Effector CD8-positive, alpha-beta T cell (primary cell): Measurements from ENCODE around the gene RHOG.
"Not testable (repeated sequence)": the region's sequence is repeated elsewhere in the genome, so short reads cannot be mapped to it uniquely, and the experiment has no call there.

Source experiments
- DNase-seq: peaks from one replicate; lab custom pipeline; 2025; lab: John Stamatoyannopoulos, UW

Gene RHOG

DNA sequence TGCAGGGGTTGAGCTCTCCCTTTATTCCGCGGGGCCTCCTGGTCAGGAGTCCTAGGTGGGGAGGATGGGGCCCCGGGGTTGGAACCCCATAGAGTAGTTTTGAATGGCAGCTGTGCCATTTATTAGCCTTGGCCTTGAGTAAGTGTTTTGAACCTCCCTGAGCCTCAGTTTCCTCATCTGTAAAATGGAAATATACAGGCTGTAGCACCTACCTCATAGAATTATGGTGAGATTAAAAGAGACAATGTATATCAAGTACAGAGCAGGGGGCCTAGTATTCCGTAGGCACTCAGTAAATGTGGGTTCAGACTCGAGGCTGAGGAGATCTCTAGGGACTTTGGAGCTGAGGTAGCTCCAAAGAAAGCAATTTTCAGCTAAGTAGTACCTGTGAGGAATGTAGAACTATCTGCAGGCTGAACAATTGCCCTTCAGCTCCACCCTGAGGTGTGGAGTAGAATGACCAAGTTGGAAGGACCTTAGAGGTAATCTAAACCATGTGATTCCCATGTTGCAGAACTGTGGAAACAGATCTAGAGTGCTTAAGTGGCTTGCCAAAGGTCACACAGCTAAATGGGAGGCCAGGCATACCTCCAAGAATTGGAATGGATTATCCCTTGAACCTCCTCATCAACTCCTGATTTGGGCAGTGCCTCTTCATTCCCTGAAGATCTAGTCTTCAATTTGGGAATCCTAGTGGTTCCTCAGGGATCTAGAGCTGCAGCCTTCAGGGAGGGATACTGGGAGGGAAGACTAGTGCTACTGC lies 31.7 kb downstream of the RHOG start:
- no peak for DNase-seq

DNA sequence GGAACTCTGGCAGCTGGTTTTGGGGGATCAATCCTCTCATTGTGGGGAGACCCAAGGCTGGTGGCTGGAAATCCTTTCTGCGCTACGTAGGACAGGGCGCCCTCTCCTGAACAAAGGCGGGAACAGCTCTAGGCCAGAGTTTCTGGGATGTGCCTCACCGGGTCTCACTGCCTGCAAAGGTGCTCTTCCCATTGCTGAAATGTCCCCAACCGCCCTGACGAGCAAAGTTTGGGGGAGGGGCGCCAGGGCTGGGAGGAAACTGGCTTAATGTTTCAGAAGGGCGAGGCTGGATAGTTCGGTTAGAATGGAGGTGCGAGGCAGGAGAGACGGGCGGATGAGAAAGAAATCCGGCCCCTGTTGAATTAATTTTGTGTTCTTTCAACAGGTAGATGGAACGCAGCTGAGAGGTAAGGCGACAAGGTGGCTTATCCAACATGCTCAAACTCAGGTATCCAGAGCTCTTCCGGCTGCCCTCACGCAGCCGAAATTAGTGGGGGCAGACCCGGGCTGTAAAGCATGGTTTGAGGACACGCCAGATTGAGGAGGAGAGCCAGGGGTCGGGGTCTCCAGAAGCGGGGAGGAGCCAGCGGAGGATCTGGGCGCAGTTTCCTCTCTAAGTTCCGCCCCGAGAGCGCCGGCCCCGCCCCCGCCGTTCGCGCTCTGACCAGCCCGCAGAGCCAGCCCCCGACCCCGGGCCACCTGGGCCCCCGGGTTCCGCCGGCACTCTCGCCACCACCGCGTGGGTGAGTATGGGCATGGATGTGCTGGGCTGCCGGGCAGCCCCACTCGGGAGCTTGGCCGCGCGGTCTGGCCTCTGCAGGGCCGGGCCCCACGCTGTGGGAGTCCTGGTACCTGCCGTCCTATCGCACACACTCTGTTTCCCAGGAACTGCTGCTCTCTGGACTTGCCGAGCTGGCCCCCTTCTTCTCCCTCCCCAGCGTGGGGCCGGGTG lies 32.6 kb downstream of the RHOG start, which contains the start of gene PGAP2:
Gene PGAP2 (plus strand): TSS at position 652 of the 952 bp plus-strand sequence. CDS start 2,700 bp downstream, outside the sequence.
- peak; percentile 41 for DNase-seq

DNA sequence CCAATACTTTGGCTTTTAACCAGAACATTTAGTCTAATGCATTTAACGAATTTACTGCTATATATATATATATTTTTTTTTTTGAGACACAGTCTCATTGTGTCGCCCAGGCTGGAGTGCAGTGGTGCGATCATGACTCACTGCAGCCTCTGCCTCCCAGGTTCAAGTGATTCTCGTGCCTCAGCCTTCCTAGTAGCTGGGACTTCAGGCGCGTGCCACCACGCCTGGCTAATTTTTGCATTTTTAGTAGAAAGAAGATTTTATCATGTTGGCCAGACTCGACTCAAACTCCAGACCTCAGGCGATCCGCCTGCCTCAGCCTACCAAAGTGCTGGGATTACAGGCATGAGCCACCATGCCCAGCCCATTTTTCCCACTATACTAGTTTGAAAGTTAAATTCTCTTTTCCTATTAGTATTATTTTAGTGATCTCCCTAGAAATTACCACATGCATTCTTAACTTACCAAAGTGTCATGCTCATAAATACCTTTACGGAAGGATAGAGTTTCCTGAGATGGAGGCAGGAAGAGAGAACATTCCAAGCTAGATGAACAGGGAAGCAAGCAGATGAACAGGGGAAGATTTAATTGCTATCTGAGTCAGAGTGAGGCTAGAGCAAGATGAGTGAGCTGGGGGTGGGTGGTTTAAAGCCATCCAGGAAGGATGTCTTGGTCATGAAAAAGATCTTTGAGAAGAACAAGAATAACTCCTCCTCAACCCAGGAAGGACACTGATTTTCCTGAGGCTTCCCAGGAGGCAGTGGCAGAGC lies 36.8 kb downstream of the RHOG start:
- DNase-seq, result no peak

DNA sequence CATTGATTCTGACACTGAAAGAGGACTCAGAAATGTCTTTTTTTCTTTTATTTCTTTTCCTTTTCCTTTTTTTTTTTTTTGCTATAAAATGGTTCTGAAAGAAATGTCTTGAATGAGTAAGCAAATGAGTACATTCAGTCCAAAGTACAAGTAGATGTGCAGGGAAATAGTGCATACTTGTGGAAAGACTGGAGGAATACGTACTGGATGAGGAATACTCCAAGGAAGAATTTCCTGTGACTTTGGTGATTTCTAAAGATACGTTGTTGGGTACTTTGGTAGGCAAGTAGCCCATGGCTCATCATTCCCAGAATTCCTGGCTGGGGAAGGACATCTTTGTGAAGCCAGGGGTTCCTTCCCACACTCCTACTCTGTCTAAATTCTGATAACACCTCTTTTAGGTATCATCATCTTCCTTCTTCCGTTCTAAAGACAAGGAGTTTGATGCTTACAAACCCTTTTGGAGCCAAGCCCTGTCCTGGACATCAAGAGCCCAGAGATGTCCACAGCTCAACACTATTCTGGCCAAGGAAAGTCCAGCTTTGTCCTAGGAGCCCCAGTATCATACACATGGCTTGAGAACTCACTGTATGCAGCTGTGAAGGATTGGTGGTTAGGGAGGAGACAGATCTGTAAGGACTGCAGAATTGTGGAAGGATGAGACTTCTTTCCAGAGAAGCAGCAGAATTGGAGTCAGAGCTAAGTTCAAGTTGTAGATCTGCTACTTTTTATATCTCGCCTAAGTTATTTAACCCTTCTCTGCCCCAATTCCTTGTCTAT lies 38.6 kb downstream of the RHOG start:
- no peak for DNase-seq

DNA sequence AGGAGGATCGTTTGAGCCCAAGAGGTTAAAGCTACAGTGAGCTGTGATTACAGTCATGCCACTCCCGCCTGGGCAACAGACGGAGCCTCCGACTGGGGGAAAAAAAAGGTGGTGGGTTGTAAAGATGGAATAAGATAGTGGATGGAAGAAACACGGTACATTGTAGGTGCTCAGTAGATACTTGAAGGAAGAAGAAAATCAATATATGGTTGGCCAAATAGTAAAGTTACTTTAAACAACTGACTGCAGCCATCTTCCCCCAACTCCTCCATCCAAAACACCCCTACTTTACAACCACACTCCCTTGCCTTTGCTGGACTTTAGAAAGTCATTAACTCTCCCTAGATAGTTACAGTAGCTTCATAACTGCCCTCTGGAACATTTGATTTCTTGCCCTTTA lies 40.9 kb downstream of the RHOG start:
- no peak for DNase-seq

DNA sequence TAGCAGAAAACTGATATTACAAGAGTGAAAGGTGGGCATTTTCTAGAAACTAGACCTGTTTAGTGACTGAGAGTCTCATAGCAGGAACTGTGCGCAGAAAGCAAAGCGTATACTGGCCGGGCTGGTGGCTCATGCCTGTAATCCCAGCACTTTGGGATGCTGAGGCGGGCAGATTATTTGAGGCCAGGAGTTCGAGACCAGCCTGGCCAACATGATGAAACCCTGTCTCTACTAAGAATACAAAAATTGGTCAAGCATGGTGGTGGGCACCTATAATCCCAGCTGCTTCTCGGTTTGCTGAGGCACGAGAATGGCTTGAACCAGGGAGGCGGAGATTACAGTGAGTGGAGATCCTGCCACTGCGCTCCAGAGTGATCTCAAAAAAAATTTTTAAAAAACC lies 41.6 kb downstream of the RHOG start:
- no peak for DNase-seq

DNA sequence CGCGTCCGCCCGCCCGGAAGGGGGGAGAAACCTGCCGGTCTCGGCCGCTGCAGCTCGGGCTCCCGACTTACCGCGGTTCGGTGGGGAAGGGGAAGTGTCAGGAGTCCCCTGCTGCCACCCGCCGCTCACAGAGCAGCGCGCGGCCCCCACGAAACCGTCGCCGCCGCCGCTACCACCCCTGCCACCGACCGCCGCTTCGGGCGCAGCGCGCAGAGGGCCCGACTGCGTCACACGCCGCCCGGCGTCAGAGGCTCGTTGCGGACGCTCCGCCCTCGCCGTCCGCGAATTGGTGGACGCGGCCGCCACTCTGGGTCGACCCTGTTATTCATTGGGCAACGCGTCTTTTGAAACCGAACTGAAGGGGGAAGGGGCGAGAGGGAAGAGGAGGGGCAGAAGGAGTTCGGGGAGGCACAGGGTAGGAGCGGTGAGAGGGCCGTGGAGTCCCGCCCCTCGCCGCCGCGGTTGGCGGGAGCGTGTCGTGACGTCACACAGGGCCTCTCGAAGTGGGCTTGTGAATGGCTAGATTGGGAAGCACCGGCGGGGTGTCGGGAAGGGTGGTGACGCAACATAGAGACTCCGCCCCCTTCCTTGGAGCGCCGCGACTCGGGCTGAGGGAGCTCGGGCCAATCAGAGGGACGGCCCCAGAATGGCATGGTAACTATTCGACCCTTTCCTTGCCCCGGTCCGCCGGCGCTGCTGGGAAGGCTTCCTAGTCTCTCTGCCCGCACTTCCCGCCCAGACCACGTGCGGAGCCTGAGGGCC lies 43.2 kb downstream of the RHOG start, which contains the start of gene NUP98:
Gene NUP98 (minus strand): TSS at position 226 of the 762 bp plus-strand sequence. CDS start 15,437 bp downstream, outside the sequence.
- peak; percentile 99 for DNase-seq

DNA sequence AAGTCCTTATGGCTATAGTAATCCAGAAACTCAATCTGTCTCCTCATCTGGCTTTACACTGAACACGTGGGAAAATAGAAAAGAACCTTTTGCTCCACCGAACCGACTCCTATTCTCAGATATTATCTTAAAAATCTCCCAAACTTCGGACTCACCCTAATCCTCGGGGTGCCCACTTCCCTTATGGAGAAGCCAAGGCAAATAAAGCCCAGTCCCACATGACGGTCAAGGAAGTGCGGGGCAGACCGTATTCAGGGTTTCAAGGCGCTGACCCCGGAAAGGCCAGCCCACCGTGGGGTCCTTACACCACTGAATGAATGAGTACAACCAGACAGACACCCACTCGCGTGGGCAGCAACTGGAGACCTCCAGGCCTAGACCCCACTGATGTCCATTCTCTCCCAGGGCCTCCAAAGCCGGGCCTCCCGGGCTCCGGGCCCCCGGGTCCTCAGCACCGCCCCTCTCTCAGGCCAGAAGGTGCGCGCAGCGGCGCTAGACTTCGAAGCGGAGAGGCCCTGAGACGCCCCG lies 43.9 kb downstream of the RHOG start:
- DNase-seq, result no peak

DNA sequence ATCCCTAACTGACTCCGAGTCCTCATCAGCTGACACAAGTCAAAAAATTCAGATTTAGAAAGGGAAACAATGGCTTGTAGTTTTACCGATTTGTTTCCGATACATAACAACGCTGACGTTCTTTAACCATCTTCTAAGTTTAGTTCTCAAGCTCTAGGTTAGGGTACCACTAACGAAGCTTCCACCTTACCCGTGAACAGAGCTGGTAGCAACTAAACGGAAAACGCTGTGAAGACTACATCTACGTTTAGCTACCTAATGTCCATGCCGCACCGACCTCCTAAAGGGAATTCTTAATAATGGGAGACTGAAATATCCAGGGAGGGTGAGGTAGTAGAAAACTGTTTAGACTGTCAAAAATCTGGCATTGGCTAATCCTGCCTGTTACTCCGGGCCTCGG lies 44.4 kb downstream of the RHOG start:
- no peak for DNase-seq

DNA sequence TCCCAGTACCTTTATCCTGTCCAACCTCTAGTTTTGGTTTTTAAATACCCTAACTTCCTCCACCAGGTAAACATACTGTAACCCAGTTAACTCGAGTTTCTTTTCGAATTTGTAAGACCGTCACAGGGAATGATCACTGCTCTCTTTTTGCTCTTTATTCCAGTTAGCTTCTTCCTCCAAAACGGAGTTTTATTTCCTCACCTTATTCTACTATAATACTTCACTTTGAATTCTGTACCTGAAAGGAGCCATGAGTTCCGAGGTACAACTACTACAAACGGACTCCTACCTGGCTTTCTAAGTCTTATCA lies 44.8 kb downstream of the RHOG start:
- no peak for DNase-seq

DNA sequence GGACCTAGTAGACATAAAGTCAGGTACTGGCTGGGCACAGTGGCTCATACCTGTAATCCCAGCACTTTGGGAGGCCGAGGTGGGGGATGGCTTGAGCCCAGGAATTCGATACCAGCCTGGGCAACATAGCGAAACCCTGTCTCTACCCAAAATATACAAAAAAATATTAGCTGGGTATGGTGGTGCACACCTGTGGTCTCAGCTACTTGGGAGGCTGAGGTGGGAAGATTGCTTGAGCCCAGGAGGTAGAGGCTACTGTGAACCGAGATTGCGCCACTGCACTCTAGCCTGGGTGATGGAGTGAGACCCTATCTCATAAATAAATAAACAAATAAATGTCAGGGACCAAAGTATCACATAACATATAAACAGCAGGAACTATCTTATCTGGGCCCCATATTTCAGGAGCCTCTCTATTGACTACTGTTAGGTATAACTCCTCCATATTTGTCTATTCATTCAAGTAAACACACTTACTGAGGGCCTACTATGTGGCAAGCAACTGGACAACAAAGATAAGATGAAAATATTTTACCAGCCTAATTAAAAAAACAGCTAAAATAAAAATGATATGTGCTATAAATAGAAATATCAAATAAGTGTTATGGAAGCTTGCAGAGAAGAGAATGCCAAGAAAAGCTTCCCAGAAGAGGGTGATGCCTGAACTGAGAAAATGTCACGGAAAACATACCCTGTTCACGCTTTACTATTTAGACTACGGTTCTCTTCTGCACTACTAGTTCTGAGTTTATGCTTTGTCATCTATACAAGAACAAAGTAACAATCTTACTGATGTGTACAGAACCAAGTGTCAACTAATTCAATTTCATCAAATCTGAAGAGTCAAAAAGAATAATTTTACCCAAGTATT lies 45.4 kb downstream of the RHOG start:
- DNase-seq, result no peak

DNA sequence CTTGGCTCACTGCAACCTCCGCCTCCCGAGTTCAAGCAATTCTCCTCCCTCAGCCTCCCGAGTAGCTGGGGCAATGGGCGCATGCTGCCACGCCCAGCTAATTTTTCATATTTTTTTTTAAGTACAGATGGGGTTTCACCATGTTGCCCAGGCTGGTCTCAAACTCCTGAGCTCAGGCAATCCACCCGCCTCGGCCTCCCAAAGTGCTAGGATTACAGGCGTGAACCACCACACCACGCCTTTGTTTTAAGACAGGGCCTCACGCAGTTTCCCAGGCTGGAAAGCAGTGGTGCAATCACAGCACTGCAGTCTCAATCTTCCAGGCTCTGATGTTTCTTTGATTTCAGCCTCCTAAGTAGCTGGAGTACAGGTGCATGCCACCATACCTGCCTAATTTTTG lies 46.4 kb downstream of the RHOG start:
- not testable (repeated sequence) for DNase-seq

DNA sequence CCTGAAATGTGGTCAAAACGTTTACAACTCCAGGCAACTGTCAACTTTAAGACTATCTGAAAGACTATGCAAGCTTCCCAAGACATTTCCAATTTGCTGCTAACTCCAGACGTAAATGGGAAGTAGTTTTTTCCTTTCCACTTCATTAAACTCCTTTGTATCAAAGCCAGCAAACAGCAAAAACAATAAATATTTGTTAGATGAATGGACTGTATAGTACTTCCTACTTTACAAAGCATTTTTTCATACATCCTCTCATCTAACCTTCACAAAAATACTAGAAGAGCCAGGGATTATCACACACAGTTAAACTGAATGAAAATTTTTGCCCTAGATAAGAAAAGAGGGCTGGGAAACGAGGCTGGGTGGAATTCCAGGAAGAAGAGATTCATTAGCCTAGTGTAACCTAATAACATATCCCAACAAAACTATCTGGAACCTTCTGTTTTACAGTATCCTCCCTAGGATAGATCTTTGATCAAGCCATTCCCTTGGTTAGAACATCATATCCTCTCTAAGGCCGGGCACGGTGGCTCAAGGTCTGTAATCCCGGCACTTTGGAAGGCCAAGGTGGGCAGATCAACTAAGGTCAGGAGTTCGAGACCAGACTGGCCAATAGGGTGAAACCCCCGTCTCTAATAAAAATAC lies 53.9 kb downstream of the RHOG start:
- no peak for DNase-seq

DNA sequence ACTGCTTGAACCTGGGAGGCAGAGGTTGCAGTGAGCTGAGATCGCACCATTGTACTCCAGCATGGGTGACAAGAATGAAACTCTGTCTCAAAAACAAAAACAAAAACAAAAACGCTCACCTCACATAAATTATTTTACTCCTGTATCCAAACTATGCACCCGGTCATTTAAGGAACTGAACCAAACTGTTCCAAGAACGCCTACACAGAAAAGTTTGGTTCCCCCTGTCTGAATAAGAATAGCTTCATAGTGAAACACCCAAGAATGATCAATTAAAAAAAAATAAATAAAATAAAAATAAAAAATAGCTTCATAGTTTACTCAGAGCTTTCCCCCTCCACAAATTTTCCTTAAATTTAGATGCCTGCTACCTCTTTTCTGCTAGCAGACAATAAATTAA lies 57.1 kb downstream of the RHOG start:
- no peak for DNase-seq

DNA sequence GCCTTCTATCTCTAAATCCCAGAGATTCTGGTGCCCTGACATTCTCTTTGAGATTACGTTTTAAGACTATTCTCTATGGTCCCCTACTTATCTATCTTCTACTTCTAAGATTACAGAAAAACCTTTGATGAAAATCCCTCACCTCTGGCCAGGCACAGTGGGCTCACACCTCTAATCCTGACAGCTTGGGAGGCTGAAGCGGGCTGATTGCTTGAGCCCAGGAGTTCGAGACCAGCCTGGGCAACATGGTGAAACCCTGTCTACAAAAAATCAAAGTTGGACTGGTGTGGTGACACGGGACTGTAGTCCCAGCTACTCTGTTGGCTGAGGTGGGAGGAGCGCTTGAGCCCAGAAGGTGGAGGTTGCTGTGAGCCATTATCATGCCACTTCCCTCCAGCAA lies 57.8 kb downstream of the RHOG start:
- DNase-seq, result no peak

DNA sequence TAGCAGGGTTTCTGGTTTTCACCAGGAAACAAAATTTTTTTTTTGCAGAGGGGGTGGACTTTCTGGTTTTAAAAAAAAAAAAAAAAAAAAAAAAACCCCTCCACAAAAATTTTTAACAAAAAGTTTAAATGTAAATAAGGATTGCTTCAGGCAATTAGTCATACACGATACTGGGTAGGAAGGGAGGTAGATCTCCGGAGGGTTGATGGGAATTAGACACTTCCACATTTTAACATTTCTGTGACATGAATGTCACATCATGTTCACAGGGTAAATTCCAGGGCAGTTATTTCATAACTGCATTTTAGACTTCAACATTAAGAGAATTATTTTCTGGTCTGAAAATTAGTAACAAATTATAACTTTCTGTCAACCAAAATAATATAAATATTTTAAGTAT lies 59.3 kb downstream of the RHOG start:
- no peak for DNase-seq
